ENCODE measurements around the gene SLC36A2. TPM values are rescaled to one million over a fixed set of nuclear protein-coding genes. Genes with fewer than 3 reads are reported as not detected.

SLC36A2 gene
- total RNA-seq, 1 donor from 2014 or later = under 0.01 TPM

GRCh38 chr5:151362970-151363369 is 15.6 kb upstream of the SLC36A2 start:
- Histone ChIP-seq H3K9ac (ENCODE audit: low read depth in 1 of 3, low read length in 3 of 3) (no peak overlapping the region), H3K36me3 (ENCODE audit: control insufficient read depth in 3 of 3, insufficient read depth in 3 of 3, low read length in 3 of 3) (no peaks in the 10 kb centered on the region), H3K4me3 (ENCODE audit: low read length in 3 of 3) (no peak overlapping the region), H3K4me1 (ENCODE audit: control insufficient read depth in 3 of 3, insufficient read depth in 3 of 3, low read length in 3 of 3) (no peaks in the 10 kb centered on the region), H3K27ac (ENCODE audit: low read depth, low read length) (no peak overlapping the region), H3K9me3 (ENCODE audit: control insufficient read depth in 3 of 3, low read length in 3 of 3) (peaks cover 0 to 4% (median 0%) of the 10 kb centered on the region in 3 donors), H3K27me3 (ENCODE audit: control insufficient read depth in 3 of 3, insufficient read depth in 3 of 3, low read length in 3 of 3) (no peaks in the 10 kb centered on the region)

- Histone ChIP-seq H3K27me3 (ENCODE audit: control insufficient read depth in 3 of 3, insufficient read depth in 3 of 3, low read length in 3 of 3) (no peaks in the 10 kb centered on the region), H3K27ac (ENCODE audit: low read depth, low read length) (no peak overlapping the region), H3K4me1 (ENCODE audit: control insufficient read depth in 3 of 3, insufficient read depth in 3 of 3, low read length in 3 of 3) (no peaks in the 10 kb centered on the region), H3K9ac (ENCODE audit: low read depth in 1 of 3, low read length in 3 of 3) (no peak overlapping the region), H3K36me3 (ENCODE audit: control insufficient read depth in 3 of 3, insufficient read depth in 3 of 3, low read length in 3 of 3) (no peaks in the 10 kb centered on the region), H3K4me3 (ENCODE audit: low read length in 3 of 3) (no peak overlapping the region), H3K9me3 (ENCODE audit: control insufficient read depth in 3 of 3, low read length in 3 of 3) (no peaks in the 10 kb centered on the region)
These were observed 12.0 kb upstream of the SLC36A2 start for GRCh38 chr5:151359391-151359790.

- Histone ChIP-seq H3K27me3 (ENCODE audit: control insufficient read depth in 3 of 3, insufficient read depth in 3 of 3, low read length in 3 of 3) (no peaks in the 10 kb centered on the region), H3K4me1 (ENCODE audit: control insufficient read depth in 3 of 3, insufficient read depth in 3 of 3, low read length in 3 of 3) (no peaks in the 10 kb centered on the region), H3K4me3 (ENCODE audit: low read length in 3 of 3) (no peak overlapping the region), H3K36me3 (ENCODE audit: control insufficient read depth in 3 of 3, insufficient read depth in 3 of 3, low read length in 3 of 3) (no peaks in the 10 kb centered on the region), H3K9ac (ENCODE audit: low read depth in 1 of 3, low read length in 3 of 3) (no peak overlapping the region), H3K27ac (ENCODE audit: low read depth, low read length) (no peak overlapping the region), H3K9me3 (ENCODE audit: control insufficient read depth in 3 of 3, low read length in 3 of 3) (no peaks in the 10 kb centered on the region)
These were observed 10.4 kb upstream of the SLC36A2 start for GRCh38 chr5:151357792-151358191.

GRCh38 chr5:151357097-151357496 is 9.7 kb upstream of the SLC36A2 start:
- Histone ChIP-seq H3K9me3 (ENCODE audit: control insufficient read depth in 3 of 3, low read length in 3 of 3) (no peaks in the 10 kb centered on the region), H3K27ac (ENCODE audit: low read depth, low read length) (no peak overlapping the region), H3K36me3 (ENCODE audit: control insufficient read depth in 3 of 3, insufficient read depth in 3 of 3, low read length in 3 of 3) (no peaks in the 10 kb centered on the region), H3K27me3 (ENCODE audit: control insufficient read depth in 3 of 3, insufficient read depth in 3 of 3, low read length in 3 of 3) (no peaks in the 10 kb centered on the region), H3K4me3 (ENCODE audit: low read length in 3 of 3) (no peak overlapping the region), H3K4me1 (ENCODE audit: control insufficient read depth in 3 of 3, insufficient read depth in 3 of 3, low read length in 3 of 3) (no peaks in the 10 kb centered on the region), H3K9ac (ENCODE audit: low read depth in 1 of 3, low read length in 3 of 3) (no peak overlapping the region)

GRCh38 chr5:151351671-151352070 is 4.3 kb upstream of the SLC36A2 start:
- Histone ChIP-seq H3K9ac (ENCODE audit: low read depth in 1 of 3, low read length in 3 of 3) (no peak overlapping the region), H3K27me3 (ENCODE audit: control insufficient read depth in 3 of 3, insufficient read depth in 3 of 3, low read length in 3 of 3) (no peaks in the 10 kb centered on the region), H3K27ac (ENCODE audit: low read depth, low read length) (no peak overlapping the region), H3K9me3 (ENCODE audit: control insufficient read depth in 3 of 3, low read length in 3 of 3) (no peaks in the 10 kb centered on the region), H3K4me1 (ENCODE audit: control insufficient read depth in 3 of 3, insufficient read depth in 3 of 3, low read length in 3 of 3) (peaks cover 16 to 27% (median 18%) of the 10 kb centered on the region in 3 donors), H3K36me3 (ENCODE audit: control insufficient read depth in 3 of 3, insufficient read depth in 3 of 3, low read length in 3 of 3) (no peaks in the 10 kb centered on the region), H3K4me3 (ENCODE audit: low read length in 3 of 3) (no peak overlapping the region)

- Histone ChIP-seq H3K36me3 (ENCODE audit: control insufficient read depth in 3 of 3, insufficient read depth in 3 of 3, low read length in 3 of 3) (peaks cover 0 to 5% (median 5%) of the 10 kb centered on the region in 3 donors), H3K27ac (ENCODE audit: low read depth, low read length) (peak overlapping the region; percentile 67), H3K4me1 (ENCODE audit: control insufficient read depth in 3 of 3, insufficient read depth in 3 of 3, low read length in 3 of 3) (peaks cover 21 to 38% (median 22%) of the 10 kb centered on the region in 3 donors), H3K27me3 (ENCODE audit: control insufficient read depth in 3 of 3, insufficient read depth in 3 of 3, low read length in 3 of 3) (no peaks in the 10 kb centered on the region), H3K9me3 (ENCODE audit: control insufficient read depth in 3 of 3, low read length in 3 of 3) (no peaks in the 10 kb centered on the region), H3K9ac (ENCODE audit: low read depth in 1 of 3, low read length in 3 of 3) (peak overlapping the region; percentile 16 to 86 (median 25)), H3K4me3 (ENCODE audit: low read length in 3 of 3) (peak overlapping the region in 1 of 3 donors; percentile 2)
These were observed 1.4 kb upstream of the SLC36A2 start for GRCh38 chr5:151348789-151349188.

GRCh38 chr5:151345808-151346478 is 1.4 kb downstream of the SLC36A2 start:
- peak overlapping the region; percentile 78 to 91 (median 84) for H3K4me3 ChIP-seq (ENCODE audit: low read length in 3 of 3)

GRCh38 chr5:151345187-151345807 is 2.1 kb downstream of the SLC36A2 start:
- Histone ChIP-seq H3K4me3 (ENCODE audit: low read length in 3 of 3) (peak overlapping the region; percentile 78 to 91 (median 84)), H3K27me3 (ENCODE audit: control insufficient read depth in 3 of 3, insufficient read depth in 3 of 3, low read length in 3 of 3) (no peaks in the 10 kb centered on the region), H3K27ac (ENCODE audit: low read depth, low read length) (peak overlapping the region; percentile 93)

More at GRCh38 chr5:151345808-151346478, 1.4 kb downstream of the SLC36A2 start:
- H3K27ac ChIP-seq (ENCODE audit: low read depth, low read length) = peak overlapping the region; percentile 93
- H3K4me1 ChIP-seq (ENCODE audit: control insufficient read depth in 3 of 3, insufficient read depth in 3 of 3, low read length in 3 of 3) = peaks cover 26 to 43% (median 28%) of the 10 kb centered on the region in 3 donors
- H3K27me3 ChIP-seq (ENCODE audit: control insufficient read depth in 3 of 3, insufficient read depth in 3 of 3, low read length in 3 of 3) = no peaks in the 10 kb centered on the region
- peak overlapping the region; percentile 82 to 86 (median 86) for H3K9ac ChIP-seq (ENCODE audit: low read depth in 1 of 3, low read length in 3 of 3)
- H3K9me3 ChIP-seq (ENCODE audit: control insufficient read depth in 3 of 3, low read length in 3 of 3) = no peaks in the 10 kb centered on the region
- H3K36me3 ChIP-seq (ENCODE audit: control insufficient read depth in 3 of 3, insufficient read depth in 3 of 3, low read length in 3 of 3) = peaks cover 24 to 32% (median 32%) of the 10 kb centered on the region in 3 donors

GRCh38 chr5:151344088-151344487 is 3.3 kb downstream of the SLC36A2 start:
- H3K9me3 ChIP-seq (ENCODE audit: control insufficient read depth in 3 of 3, low read length in 3 of 3) = no peaks in the 10 kb centered on the region
- H3K27me3 ChIP-seq (ENCODE audit: control insufficient read depth in 3 of 3, insufficient read depth in 3 of 3, low read length in 3 of 3) = no peaks in the 10 kb centered on the region
- H3K27ac ChIP-seq (ENCODE audit: low read depth, low read length) = peak overlapping the region; percentile 93
- H3K4me1 ChIP-seq (ENCODE audit: control insufficient read depth in 3 of 3, insufficient read depth in 3 of 3, low read length in 3 of 3) = peaks cover 22 to 36% (median 25%) of the 10 kb centered on the region in 3 donors
- H3K4me3 ChIP-seq (ENCODE audit: low read length in 3 of 3) = peak overlapping the region; percentile 78 to 91 (median 84)
- peak overlapping the region; percentile 12 to 86 (median 82) for H3K9ac ChIP-seq (ENCODE audit: low read depth in 1 of 3, low read length in 3 of 3)
- H3K36me3 ChIP-seq (ENCODE audit: control insufficient read depth in 3 of 3, insufficient read depth in 3 of 3, low read length in 3 of 3) = peaks cover 28 to 40% (median 37%) of the 10 kb centered on the region in 3 donors

More at GRCh38 chr5:151345187-151345807, 2.1 kb downstream of the SLC36A2 start:
- Histone ChIP-seq H3K9me3 (ENCODE audit: control insufficient read depth in 3 of 3, low read length in 3 of 3) (no peaks in the 10 kb centered on the region), H3K36me3 (ENCODE audit: control insufficient read depth in 3 of 3, insufficient read depth in 3 of 3, low read length in 3 of 3) (peaks cover 28 to 37% (median 37%) of the 10 kb centered on the region in 3 donors), H3K9ac (ENCODE audit: low read depth in 1 of 3, low read length in 3 of 3) (peak overlapping the region; percentile 82 to 86 (median 86)), H3K4me1 (ENCODE audit: control insufficient read depth in 3 of 3, insufficient read depth in 3 of 3, low read length in 3 of 3) (peaks cover 26 to 43% (median 28%) of the 10 kb centered on the region in 3 donors)

- H3K4me1 ChIP-seq (ENCODE audit: control insufficient read depth in 3 of 3, insufficient read depth in 3 of 3, low read length in 3 of 3) = peaks cover 10 to 16% (median 10%) of the 10 kb centered on the region in 3 donors
- peaks cover 36 to 66% (median 61%) of the 10 kb centered on the region in 3 donors for H3K36me3 ChIP-seq (ENCODE audit: control insufficient read depth in 3 of 3, insufficient read depth in 3 of 3, low read length in 3 of 3)
- no peaks in the 10 kb centered on the region for H3K27me3 ChIP-seq (ENCODE audit: control insufficient read depth in 3 of 3, insufficient read depth in 3 of 3, low read length in 3 of 3)
- H3K27ac ChIP-seq (ENCODE audit: low read depth, low read length) = no peak overlapping the region
- no peaks in the 10 kb centered on the region for H3K9me3 ChIP-seq (ENCODE audit: control insufficient read depth in 3 of 3, low read length in 3 of 3)
- H3K9ac ChIP-seq (ENCODE audit: low read depth in 1 of 3, low read length in 3 of 3) = no peak overlapping the region
- no peak overlapping the region for H3K4me3 ChIP-seq (ENCODE audit: low read length in 3 of 3)
These were observed 7.4 kb downstream of the SLC36A2 start for GRCh38 chr5:151340004-151340403.

Data from skeletal muscle tissue (tissue), 4 donors.